Mucosa of gallbladder (tissue), 1 donor: ENCODE data around the gene CTTN. TPM values are rescaled to one million over a fixed set of nuclear protein-coding genes. Genes with fewer than 3 reads are reported as not detected.
"Not testable (repeated sequence)": the region's sequence is repeated elsewhere in the genome, so short reads cannot be mapped to it uniquely, and the experiment has no call there.

Experiments
- DNase-seq: peaks from one replicate; pipeline ENCODE4 v3.0.0-alpha.2; 2020; ENCODE audit warnings: low spot score
- total RNA-seq: library from RNA; stranded (reverse); gene quantifications from one replicate; pipeline ENCODE4 v1.2.1, GENCODE V29; 2021
- donor health status: DM: no; HTN: no; CAD: no.

The CTTN gene
- total RNA-seq, 1 donor from 2014 or later, result 387 TPM

DNA sequence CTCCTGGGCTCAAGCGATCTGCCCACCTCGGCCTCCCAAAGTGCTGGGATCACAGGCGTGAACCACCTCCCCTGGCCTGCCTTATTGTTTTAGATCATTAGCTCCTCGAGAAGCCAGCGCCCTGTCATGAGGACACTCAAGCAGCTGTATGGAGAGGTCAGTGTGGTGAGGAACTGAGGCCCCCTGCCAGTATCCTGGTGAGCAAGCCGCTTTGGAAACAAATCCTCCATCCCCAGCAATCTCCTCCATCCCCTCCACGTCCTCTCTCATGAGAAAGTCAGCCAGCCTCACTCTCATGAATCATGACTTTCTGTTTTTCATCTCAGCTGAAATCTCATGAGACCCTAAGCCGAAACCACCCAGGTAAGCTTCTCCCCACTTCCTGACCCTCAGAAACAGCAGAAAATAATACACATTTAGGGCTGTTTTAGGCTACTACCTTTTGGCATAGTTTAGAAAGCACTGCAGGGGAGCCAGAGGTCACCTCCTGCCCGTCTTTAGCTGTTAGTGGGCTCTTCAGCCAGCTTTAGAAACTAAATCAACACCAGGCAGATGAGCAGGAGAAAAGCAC lies 56.0 kb downstream of the CTTN start:
- DNase-seq, result no peak

GRCh38 chr11:70454811-70455210 lies 56.5 kb downstream of the CTTN start:
- not testable (repeated sequence) for DNase-seq

DNA sequence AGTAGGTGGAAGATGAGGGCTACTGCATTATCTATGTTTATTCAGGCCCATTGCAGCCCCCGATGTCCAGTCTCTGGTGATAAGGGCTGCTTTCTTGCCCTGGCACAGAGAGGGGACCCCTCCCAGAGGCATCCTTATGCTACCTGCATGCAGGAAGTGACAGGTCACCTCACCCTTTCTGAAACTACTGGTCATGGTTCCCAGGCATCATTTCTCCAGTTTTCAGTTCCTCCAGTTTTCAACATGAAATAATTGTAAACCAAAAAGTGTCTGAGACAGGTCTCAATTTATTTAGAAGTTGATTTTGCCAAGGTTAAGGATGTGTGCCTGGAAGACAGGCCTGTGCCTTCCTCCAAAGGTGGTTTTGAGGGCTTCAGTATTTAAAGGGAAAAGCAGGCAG lies 57.0 kb downstream of the CTTN start:
- no peak for DNase-seq

DNA sequence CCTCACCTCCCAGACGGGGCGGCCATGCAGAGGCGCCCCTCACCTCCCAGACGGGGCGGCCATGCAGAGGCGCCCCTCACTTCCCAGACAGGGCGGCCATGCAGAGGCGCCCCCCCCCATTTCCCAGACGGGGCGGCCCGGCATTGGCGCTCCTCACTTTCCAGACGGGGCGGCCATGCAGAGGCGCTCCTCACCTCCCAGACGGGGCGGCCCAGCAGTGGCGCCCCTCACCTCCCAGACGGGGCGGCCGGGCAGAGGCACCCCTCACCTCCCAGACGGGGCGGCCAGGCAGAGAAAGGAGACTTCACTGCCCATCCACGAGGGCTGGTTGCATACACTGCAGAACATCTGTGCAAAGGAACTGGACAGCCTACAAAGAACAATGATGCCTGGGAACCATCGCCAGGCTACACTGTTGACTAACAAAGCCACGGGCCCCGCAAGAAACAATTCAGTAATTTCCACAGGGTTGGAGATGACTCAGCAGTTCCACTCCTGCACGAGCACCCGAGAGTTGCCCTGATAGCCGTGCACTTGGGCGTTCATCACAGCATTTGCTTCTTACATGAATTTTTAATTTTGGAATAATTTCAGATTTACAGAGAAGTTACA lies 58.7 kb downstream of the CTTN start:
- DNase-seq, result no peak

DNA sequence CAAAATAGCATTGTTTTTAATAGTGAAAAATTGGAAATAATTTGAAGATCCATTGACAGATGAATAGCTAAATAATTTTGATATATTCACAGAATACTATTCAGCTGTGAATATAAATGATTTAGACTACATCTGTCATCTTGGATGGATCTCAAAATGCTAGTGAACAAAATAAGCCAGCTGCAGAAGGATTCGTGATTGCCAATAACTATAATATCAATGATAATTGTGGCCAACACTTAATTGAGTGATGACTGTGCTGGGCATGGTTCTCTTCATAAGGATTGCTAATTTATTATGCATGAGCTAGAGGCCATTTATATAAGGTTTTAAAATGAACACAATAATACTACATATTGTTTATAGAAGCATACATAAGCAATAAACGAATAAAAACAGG lies 60.4 kb downstream of the CTTN start:
- no peak for DNase-seq

DNA sequence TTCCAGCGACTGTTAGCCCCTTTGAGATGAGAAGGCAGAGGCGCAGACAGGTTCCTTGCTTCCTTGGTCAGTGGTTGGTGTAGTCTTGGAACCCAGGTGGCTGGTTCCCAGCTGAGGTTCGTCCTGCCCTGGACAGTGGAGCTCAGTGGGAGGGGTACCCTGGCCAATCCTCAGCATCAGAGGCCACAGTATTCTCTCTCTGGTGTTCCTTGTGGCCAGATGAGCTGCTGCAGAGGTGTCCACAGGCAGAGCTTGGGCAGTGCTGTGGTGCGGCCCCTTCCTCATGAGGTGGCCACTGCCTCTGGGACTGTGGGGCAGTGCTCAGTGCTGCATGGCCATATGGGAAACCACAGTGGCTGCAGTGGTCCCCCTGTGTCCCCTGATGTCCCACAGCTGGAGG lies 61.8 kb downstream of the CTTN start:
- DNase-seq, result no peak

DNA sequence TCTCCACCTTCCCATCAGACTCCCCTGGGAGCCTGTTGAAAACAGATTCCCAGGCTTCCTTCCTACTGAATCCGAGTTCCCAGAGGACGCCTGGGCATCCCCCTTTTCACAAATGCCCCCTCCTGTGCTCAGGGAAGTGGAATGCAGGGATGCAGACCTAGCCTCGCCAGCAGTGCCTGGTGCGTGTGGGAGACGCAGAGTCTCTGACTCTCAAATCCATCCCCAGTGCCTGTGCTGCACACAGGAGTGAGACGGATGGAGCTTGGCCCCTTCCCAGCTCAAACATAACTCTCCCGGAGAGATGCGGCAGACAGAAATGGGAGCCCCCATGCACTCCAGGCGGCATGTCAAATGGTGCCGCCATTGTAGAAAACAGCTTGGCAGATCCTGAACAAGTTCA lies 62.6 kb downstream of the CTTN start:
- DNase-seq, result no peak

DNA sequence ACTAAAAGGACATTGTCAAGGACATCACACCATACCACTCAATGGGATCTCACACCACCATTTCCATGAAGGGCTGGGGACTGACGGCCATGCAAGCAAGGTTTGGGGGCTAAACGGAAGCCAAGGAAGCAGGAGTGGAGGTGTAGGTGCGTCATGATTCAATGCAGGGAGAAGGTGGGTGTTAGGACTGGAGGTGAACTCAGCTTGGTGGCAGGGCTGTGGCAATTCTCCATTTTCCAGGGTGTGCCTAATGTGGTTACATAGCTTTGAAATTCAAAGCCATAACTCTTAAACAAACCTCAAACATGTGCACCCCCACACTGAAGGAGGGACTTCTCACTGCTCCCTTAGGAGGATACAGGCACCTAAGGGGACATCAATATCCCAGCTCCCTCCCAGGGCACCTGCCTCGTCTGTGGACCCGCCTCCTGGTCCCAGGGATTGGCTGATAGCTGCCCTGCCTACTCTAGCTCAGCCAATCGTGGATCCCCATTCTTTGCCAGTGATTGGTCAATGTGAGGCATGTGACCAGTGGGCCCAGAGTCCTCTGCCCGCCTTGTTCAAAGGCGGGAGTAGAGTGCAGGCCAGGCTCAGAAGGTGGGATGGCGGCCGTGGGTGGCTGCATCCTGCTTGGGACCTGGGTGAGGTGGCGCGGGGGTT lies 64.6 kb downstream of the CTTN start:
- no peak for DNase-seq

DNA sequence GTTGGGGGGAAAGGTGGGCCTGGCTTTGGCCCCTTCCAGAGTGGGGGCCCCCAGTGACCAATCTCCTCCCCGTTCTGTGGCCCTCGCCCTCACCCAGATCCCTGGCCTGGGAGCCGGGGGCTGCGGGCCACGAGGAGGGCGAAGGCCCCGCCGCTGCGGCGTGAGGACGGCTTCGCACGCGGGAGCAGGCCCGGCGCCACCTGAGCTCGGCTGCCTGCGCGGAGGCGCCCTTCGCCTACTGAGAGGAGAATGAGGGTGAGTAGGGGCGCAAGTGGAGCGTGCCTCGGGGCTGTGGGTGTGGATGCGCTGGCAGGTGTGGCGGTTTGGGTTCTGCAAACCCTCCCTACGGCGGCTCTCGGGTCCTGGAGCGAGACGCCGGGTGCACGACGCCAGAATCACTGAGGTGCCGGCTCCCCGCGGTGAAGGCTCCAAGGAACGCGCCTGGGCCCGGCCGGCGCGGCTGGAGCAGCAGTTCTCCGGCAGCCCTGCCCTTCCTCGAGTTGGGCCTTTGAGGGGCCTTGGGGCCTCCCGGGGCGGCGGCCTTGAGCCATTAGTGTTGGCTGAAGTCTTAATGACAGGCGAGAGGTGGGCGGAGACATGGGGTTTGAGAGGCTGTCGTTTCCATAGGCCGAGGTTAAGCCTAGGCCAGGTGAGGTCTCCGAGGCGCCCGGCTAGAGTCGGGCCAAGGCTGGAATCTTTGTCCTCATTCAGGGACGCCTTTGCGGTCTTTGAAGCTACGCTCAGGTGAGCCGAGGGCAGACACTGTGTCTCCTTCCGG lies 65.3 kb downstream of the CTTN start:
- no peak for DNase-seq

DNA sequence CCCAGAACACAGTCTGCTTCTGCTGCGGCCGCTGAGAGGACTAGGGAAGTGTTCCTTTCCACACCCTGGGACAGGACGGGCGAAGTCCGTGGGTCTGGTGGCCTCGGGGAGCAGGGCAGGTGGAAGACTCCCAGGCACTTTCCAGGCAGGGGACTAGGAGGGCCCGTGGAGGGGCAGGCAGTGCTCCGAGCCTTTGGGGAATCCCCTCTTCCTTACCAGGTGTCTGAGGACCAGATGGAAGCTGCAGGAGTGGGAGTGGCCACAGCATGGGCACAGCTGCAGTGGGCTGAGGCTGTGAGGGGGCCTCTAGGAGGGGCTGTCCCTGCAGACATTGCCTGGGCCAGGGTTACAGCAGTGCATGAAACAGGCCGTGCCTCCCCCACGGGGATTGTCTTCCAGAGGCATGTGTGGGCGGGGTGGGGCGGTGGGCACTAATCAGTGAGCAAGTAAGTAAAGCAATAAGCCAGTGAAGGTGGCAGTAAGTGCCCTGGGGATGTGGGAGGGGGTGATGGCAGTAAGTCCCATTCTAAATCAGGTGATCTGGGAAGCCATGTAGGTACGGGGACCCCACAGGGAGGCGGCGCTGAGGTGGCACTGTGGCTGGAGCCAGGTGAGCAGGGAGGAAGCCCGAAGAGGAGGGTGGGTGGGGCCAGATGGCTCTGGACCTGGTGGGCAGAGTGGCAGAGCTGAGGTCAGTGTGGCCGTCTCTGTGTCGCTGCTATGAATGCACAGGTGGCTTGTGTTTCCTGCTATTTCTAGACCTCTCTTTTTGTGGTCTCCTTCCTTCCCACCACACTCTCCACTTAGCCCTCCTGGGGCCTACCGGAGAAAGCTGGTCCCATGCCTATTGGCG lies 66.4 kb downstream of the CTTN start:
- DNase-seq, result no peak

GRCh38 chr11:70466154-70466553 lies 67.8 kb downstream of the CTTN start:
- no peak for DNase-seq

- DNase-seq, result no peak
Observed at GRCh38 chr11:70466596-70466995, 68.3 kb downstream of the CTTN start.

DNA sequence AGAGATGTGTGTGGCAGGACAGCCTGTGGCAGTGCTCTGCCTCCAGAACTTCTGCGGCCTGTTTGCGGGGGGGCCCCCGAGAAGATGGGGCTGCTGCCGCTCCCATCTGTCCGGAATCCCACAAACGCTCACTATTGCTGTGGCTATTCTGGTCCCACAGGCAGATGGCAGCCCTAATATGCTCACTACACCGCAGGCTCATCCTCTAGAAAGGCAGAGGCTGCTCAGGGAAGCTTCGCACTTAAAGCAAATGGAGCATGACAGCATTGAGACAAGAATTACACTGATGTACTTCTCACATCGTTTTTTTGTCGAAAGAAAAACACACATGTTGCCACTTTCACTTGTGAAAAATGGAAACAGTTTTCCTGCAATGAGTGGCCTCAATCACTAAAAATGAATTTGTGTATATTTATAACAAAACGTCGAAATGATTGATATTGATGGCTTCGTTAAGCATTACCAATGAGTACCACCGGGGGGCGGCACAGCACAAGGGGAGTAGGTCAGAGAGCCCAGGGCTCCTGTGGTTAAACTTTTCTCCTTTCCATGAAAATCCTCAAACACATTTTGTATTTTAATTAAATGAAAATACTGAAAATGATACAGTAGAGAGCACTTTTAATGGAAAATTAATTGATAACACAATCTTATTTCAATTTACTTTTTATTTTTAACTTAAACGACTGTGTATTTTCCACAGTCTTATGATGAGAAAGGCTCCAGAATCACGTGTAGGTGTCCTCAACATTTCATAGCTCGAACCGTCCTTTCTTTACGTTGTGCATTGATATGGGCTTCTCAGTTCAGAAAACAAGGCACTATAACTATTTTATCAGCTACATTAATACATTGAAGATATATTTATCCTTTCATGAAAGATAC lies 69.1 kb downstream of the CTTN start:
- peak; percentile 35 for DNase-seq

GRCh38 chr11:70468256-70469195 lies 70.2 kb downstream of the CTTN start:
- DNase-seq, result no peak

DNA sequence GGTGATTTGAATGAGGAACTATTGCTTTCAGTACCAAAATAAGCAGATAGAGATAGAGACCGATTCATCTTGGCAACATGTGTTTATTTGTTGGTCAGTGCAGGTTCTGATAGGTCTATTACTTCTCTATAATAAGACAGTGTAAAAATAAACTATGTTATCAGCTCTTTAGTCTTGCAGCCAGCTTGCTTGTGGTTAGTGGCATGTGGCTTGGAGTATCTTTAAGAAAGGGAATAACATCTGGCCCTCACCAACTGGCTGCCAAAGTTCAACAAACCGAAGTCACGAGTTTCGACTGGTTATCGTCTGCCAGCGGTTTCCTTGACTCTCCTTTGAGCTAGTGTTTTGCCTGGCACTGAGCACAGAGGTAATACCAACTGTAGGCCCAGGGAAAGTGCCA lies 71.8 kb downstream of the CTTN start:
- peak; percentile 24 for DNase-seq

DNA sequence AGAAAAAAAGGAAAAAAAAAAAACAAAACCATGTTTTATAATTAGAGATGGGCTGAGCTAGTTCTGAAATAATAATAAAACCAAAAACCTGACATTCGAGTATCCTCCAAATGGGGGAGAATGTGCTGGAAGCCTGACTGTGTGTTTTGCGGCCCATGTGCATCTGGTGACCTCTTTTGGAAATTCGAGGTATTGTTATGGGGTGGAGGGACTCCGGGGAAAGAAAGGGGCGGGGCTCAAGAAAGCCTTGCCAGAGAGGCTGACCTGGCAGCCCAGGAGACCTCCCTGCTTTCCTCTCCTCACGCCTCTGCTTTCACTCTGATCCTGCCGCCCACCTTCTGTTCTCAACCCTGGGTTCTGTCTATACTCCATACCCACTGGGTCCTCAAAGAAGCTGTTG lies 72.9 kb downstream of the CTTN start:
- no peak for DNase-seq

DNA sequence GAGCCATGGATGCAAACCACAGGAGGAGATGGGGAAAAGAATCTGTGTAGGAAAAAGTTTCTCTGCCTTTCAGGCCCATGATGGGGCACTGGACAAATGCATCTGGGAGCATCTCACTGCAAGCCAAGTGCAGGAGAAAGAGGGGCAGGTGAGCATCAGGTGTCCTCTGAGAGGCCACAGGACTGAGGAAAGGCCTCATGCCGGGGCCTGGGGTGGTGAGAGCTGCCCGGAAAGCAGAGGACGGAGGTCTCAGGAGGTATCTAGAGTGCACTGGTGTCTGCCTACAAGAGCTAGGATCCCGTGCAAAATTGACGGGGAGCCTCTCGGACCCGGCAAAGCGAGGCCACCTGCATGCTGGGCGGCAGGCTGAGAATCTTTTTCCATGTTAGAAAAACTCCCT lies 73.9 kb downstream of the CTTN start:
- no peak for DNase-seq

DNA sequence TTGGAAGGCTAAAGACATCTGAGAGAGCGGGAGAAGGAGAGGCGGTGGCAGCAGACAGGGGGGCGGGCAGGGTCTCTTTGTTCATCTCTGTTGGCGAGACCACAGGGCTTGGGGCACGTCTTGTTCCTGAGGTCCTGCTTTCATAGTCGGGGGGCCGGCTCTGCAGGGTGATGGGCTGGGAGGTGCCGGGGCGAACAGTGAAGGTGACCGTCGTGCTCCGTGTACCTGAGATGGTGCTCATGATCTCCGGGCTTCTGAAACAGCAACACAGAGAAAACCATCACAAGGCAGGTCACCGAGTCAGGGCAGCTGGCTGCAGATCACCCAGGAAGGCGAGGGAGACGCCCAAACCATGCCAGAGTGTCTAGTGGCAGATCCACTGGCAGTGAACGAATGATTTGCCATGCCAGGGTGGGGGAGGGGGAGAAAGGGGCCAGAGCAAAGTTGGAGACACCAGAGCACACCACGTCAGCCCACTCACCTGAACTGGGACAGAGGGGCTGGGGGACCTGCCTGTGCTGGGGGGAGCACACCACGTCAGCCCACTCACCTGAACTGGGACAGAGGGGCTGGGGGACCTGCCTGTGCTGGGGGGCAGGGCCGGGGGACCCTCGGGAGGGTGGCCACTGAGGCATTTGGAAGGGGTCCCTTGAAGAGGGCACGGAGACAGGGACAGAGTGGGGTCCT lies 75.0 kb downstream of the CTTN start:
- no peak for DNase-seq
